Sciatic nerve (tissue), 2 donors: ENCODE data around the gene CRISPLD2. TPM values are rescaled to one million over a fixed set of nuclear protein-coding genes. Genes with fewer than 3 reads are reported as not detected.

ENCODE experiments used
- ATAC-seq: fragments of 200-7000 bp; cut with Tn5 transposase; one replicate; pipeline ENCODE4 v1.9.1; 2020; ENCODE audit warnings: mild to moderate bottlenecking, moderate library complexity
- DNase-seq: peaks from one replicate; pipeline ENCODE4 v3.0.0-alpha.2; 2020; ENCODE audit warnings: low spot score
- intact Hi-C: fragments of 100-400 bp; cut with DNase I; formaldehyde crosslinking; loops from one replicate; pipeline ENCODE4 v1.14.2; 2022
- total RNA-seq: library from RNA; stranded (reverse); fragmentation: NEBNext Ultra II Directional; extraction: Animal tissue kit (Norgen Biotek cat#: 25700); gene quantifications from one replicate; pipeline ENCODE4 v1.2.1, GENCODE V29; 2021
- donor health status: DM: no; HTN: no; CAD: no.
- donor health status: DM: no; HTN: no; CAD: no.

Gene CRISPLD2
- total RNA-seq, 1 donor from 2014 or later, result 118 TPM

GRCh38 chr16:84919269-84919668 lies 99.5 kb downstream of the CRISPLD2 start:
- peak; percentile 33 for ATAC-seq
- intact Hi-C loops, result no loop called here
- DNase-seq, result no peak

- intact Hi-C loops, result no loop called here
- ATAC-seq (no peak), DNase-seq (no peak)
Observed at GRCh38 chr16:84919708-84920107, 99.9 kb downstream of the CRISPLD2 start.

GRCh38 chr16:84920333-84920732 lies 100.5 kb downstream of the CRISPLD2 start:
- DNase-seq (no peak), ATAC-seq (no peak)
- intact Hi-C loops, result no loop called here

GRCh38 chr16:84922351-84923120 lies 102.8 kb downstream of the CRISPLD2 start:
- ATAC-seq (peak; percentile 63), DNase-seq (peak; percentile 82)
- intact Hi-C loops, result no loop called here

GRCh38 chr16:84924331-84925091 lies 104.7 kb downstream of the CRISPLD2 start:
- peak; percentile 84 for ATAC-seq
- intact Hi-C loops, result no loop called here
- DNase-seq, result peak; percentile 89

- peak; percentile 87 for DNase-seq
- intact Hi-C loops, result no loop called here
- peak; percentile 14 for ATAC-seq
Observed at GRCh38 chr16:84925092-84925772, 105.4 kb downstream of the CRISPLD2 start.

GRCh38 chr16:84925773-84926372 lies 106.1 kb downstream of the CRISPLD2 start:
- ATAC-seq (no peak), DNase-seq (no peak)
- intact Hi-C loops, result no loop called here

- intact Hi-C loops, result no loop called here
- no peak for DNase-seq
- no peak for ATAC-seq
Observed at GRCh38 chr16:84926462-84926861, 106.7 kb downstream of the CRISPLD2 start.

GRCh38 chr16:84927621-84928591 lies 108.1 kb downstream of the CRISPLD2 start:
- intact Hi-C loops, result no loop called here
- DNase-seq, result no peak
- ATAC-seq, result no peak

GRCh38 chr16:84928679-84929420 lies 109.1 kb downstream of the CRISPLD2 start:
- intact Hi-C loops, result no loop called here
- ATAC-seq, result peak; percentile 73
- peak; percentile 86 for DNase-seq

GRCh38 chr16:84929421-84930297 lies 109.9 kb downstream of the CRISPLD2 start:
- peak; percentile 3 for ATAC-seq
- intact Hi-C loops, result no loop called here
- no peak for DNase-seq

GRCh38 chr16:84930298-84931106 lies 110.7 kb downstream of the CRISPLD2 start:
- ATAC-seq (no peak), DNase-seq (no peak)
- intact Hi-C loops, result no loop called here

- intact Hi-C loops, result no loop called here
- DNase-seq, result no peak
- no peak for ATAC-seq
Observed at GRCh38 chr16:84931107-84931494, 111.3 kb downstream of the CRISPLD2 start.

GRCh38 chr16:84931506-84931905 lies 111.7 kb downstream of the CRISPLD2 start:
- no peak for DNase-seq
- ATAC-seq, result no peak
- intact Hi-C loops, result no loop called here

- ATAC-seq (no peak), DNase-seq (no peak)
- intact Hi-C loops, result no loop called here
Observed at GRCh38 chr16:84932681-84933080, 112.9 kb downstream of the CRISPLD2 start.
